ENCODE data around the gene ESRRA.

DNA sequence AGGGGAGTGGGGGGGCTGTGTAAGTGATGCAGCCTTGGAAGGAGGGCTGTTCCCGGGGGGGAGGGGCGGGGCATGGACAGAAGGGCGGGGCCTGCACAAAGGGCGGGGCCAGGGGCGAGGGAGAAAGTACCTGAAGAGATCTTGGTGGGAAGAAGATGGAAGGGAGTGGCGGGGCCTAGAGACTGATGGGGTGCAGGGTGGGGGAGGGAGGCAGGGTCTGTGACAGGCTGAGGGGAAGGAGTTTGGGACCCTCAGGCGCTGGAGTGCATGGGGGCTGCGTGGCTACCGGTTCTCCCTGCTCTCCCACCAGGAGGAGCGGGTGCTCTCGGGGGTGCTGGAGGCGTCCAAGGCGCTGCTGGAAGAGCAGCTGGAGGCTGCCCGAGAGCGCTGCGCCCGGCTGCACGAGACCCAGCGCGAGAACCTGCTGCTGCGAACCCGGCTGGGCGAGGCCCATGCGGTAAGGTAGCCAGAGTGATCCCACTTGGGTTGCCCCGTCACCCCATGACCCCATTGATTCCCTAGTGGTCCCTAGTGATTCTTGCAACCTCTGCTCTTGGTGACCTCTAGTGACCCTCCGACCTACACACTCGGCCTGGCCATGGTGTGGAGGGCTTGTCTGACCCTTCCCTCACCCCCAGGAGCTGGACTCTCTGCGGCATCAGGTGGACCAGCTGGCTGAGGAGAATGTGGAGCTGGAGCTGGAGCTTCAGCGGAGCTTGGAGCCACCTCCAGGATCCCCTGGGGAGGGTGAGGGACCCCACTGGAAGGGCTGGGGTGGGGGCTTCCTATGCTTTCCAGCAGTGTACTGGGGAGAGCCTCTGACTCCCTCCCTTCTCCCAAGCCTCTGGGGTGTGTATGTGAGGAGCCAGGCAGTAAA is 37.8 kb downstream of the ESRRA start:
- TF ChIP-seq, protein P1, sequence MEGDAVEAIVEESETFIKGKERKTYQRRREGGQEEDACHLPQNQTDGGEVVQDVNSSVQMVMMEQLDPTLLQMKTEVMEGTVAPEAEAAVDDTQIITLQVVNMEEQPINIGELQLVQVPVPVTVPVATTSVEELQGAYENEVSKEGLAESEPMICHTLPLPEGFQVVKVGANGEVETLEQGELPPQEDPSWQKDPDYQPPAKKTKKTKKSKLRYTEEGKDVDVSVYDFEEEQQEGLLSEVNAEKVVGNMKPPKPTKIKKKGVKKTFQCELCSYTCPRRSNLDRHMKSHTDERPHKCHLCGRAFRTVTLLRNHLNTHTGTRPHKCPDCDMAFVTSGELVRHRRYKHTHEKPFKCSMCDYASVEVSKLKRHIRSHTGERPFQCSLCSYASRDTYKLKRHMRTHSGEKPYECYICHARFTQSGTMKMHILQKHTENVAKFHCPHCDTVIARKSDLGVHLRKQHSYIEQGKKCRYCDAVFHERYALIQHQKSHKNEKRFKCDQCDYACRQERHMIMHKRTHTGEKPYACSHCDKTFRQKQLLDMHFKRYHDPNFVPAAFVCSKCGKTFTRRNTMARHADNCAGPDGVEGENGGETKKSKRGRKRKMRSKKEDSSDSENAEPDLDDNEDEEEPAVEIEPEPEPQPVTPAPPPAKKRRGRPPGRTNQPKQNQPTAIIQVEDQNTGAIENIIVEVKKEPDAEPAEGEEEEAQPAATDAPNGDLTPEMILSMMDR (IDR thresholded peaks at IDR 0.05), result no peak
- no peak for TF ChIP-seq POLR2A (IDR thresholded peaks at IDR 0.05)
- TF ChIP-seq POLR2AphosphoS5 (IDR thresholded peaks at IDR 0.05), result no peak

All from prostate gland (tissue), 2 donors.